CD4-positive, alpha-beta T cell treated with Interleukin-6 for 4 hours (primary cell): ENCODE results near the gene DBT.
"Not testable (repeated sequence)": the region's sequence is repeated elsewhere in the genome, so short reads cannot be mapped to it uniquely, and the experiment has no call there.

Source experiments
- DNase-seq: peaks from one replicate; pipeline ENCODE4 v3.0.0-alpha.2; 2020; ENCODE audit warnings: mixed read lengths

Gene DBT

GRCh38 chr1:100250264-100250663 lies 630 bp upstream of the DBT start:
- no peak for DNase-seq

GRCh38 chr1:100249155-100249536 lies 488 bp downstream of the DBT start:
- no peak for DNase-seq

- DNase-seq: no peak
Observed at GRCh38 chr1:100246738-100247137, 2.9 kb downstream of the DBT start.

DNA sequence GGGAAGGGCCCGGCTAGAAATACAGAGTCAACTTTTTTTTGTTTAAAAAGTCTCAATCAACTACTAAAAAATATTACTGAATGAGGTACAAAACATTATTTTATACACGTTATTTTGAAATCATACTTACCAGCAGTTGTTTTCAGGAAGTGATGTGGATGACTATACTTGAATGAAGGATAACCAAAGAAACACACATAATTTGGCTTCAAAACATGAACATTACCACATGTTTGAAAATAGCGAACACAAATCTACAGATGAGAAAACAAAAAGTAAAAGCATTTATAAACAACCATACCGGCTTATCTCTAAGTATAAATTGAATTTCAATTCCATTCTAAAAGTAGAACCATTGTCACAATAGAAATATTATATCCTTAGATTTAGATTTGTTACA lies 9.0 kb downstream of the DBT start:
- no peak for DNase-seq

DNA sequence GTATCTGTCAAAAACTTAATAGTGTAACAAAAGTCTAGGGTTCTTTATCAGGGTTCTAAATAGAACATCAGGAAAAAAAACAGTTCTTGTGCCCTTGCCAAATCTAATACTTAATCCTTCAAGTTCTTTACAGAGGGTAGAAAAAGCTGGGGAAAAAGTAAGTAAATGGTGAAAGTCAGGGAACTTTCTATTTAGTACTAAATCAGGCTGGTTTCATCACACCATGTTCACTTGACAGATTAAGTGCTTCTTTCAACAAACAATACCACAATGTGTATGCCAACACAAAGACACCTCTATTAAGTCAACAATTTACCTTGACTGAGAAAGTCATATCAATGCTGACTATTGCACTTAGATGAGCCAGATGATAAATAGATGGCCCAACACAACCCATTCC lies 9.7 kb downstream of the DBT start:
- no peak for DNase-seq

- no peak for DNase-seq
Observed at GRCh38 chr1:100237091-100237490, 12.5 kb downstream of the DBT start.

GRCh38 chr1:100234432-100234831 lies 15.2 kb downstream of the DBT start:
- no peak for DNase-seq

DNA sequence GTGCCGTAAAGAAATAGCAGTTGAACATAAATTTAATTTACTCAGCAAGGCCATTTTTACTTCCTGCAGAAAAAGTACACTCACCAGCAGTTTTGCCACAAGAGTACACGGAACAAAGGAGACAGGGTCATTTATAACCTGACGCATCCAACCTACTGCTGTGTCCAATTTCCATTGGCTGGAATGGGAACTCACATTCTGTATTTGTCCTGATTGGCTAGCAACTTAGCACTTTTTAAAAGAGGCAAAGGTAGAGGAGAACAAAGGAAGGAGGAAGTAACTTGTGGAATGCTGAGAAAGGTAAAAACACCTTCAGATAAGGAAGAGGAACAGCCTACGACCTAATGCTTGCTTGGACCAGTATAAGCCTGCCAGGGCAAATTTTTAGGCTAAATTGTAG lies 16.1 kb downstream of the DBT start:
- DNase-seq: not testable (repeated sequence)

- no peak for DNase-seq
Observed at GRCh38 chr1:100232156-100232555, 17.5 kb downstream of the DBT start.

DNA sequence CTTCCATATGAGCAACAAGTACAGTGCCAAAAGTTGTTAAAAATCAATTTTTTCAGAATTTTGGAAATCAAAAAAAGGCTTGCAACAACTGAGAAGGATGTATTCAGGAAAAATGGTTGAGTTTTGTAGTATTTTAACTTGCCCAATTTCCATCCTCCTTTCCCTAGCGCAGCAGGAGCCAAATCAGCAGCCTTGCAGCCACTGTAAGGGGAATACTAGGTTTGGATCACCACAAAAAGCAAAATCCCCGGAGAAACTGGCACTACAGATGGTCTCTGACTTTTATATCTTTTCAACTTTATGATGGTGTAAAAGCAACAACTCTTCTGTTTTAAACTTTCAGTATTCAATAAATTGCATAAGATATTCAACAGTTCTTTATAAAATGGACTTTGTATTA lies 17.9 kb downstream of the DBT start:
- DNase-seq: no peak

DNA sequence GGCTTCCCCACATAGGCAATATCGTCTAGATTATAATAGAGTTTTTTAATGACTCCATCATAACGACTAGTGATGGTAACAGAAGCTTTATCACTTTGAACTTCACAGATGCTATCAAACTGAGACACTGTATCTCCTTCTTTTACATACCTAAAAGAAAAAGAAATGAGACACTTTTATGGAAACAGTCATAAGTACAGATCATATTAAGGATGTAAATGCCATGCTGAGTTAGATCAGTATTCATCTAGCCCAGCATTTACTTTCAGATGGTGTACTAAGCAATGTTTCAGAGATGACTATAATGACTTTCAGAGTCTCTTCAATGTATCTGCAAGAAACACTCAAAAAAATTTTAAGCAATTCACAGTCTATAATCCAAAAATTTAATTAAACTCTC lies 18.9 kb downstream of the DBT start:
- DNase-seq: no peak

DNA sequence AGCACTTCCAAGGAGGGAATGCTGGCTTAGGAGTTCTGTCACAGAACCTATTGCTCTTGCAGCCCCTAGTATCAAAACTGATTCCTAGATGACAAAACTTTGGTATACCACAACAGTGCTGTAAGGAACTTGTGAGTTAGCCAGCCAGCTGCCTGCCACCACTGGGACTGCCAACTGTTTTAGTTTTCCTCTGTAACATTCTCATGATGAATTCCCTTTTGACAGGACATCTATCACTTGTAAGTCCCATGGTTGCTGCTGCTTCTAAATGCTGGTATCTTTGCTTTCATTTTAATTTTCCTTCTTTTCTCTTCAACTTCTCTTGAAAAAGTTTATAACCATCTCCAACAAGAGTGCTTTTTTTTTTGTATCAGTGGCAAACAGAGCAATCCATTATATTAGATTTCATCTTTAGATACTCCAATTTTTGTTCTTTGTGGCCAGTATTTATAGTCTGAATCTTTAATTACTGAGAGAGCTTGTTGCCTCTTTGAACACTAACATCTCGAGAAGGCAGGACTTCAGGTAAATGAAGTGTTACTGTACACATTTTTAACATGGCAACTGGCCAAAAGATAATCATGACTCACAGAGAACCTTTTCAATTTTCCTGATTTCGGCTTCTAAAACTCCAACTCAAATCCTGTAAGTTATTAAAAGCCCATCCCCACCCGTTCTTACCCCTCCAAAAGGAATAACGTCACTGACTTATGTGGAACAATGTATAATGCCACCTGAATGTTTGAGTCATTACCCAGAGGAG lies 19.8 kb downstream of the DBT start:
- no peak for DNase-seq

GRCh38 chr1:100222428-100222827 lies 27.2 kb downstream of the DBT start:
- no peak for DNase-seq

GRCh38 chr1:100219883-100220282 lies 29.8 kb downstream of the DBT start:
- no peak for DNase-seq

DNA sequence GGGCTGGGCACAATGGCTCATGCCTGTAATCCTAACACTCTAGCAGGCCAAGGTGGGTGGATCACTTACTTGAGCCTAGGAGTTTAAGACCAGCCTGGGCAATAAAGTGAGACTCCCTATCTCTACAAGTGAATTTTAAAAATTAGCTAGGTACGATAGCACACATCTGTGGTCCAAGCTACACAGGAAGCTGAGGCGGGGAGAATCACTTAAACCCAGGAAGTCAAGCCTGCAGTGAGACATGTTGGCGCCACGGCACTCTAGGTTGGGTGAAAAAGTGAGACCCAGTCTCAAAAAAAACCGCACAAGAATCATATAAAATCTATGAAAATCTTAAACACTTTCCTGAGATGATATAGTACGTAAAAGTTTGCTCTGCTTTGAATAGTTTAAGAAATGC lies 30.2 kb downstream of the DBT start:
- peak; percentile 7 for DNase-seq

DNA sequence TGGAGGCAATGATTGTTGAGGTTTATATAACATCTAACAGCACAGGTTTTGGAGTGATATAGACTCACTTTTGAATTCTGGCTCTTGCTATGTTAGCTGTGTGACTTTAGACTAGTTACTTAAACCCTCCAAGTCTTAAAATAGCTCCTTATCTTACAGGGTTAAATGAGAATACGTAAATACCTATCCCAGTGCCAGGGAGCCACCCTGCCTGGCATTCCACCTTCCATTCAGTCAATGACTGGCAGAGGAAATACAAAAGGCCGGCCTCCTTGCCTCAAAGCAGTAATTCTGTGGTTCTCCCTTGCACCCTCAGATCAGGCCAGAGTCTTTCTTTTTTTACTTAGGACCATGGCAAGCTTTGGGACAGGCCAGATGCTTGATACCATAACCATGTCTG lies 31.8 kb downstream of the DBT start:
- DNase-seq: no peak

DNA sequence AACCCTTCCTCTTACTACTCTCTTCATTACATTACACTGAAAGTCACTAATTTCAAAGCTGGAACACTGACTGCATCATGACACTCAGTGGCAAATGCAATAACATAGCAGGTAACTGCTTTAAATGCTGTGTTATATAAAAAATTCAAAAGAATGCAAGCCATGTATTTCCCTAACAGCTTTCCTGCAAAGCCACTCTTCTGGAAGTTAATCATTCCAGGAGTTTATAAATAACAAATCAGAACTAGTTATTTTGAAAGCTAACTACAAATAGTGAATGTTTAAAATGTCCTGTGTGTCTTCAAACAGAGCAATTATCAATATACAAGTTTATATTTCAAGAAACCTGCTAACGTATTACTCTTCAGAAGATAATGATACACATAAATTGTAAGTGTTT lies 34.5 kb downstream of the DBT start:
- DNase-seq: no peak

DNA sequence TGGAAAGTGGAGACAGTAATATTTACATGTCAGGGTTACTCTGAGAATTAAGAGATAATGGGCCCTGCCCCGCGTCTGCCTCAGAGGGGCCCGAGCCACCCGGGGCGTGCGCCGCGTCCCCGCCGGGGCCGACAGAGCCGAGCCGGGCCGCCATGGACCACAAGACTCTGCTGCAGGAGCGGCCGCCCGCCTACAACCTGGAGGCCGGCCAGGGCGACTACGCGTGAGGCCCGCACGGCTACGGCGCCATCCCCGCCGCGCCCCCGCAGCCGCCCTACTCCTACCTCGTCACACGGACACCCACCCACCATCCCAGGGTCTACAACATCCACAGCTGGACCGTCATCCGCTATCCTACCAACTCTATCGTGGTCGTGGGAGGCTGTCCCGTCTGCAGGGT lies 36.5 kb downstream of the DBT start:
- no peak for DNase-seq

DNA sequence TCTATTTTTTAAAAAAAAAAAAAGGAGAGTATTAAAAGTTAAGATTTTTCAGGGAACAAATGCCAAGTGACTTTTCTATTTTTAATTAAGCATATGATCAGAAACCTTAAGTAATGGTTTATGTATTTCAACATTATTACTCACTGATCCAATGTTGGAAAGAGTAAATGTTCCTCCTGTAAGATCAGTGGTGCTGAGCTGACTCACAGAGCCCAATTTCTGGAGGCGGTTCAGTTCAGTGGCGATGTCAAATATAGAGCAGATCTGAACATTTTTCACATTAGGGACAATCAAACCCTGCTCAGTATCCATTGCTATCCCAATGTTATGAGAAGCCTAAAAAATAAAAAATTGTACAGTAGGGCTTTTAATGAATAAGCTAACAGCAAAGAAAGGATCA lies 43.3 kb downstream of the DBT start:
- DNase-seq: no peak

DNA sequence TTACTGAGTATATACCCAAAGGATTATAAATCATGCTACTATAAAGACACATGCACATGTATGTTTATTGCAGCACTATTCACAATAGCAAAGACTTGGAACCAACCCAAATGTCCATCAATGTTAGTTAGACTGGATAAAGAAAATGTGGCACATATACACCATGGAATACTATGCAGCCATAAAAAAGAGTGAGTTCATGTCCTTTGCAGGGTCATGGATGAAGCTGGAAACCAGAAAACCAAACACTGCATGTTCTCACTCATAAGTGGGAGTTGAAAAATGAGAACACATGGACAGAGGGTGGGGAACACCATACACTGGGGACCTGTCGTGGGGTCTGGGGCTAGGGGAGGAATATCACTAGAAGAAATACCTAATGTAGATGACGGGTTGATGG lies 44.0 kb downstream of the DBT start:
- not testable (repeated sequence) for DNase-seq

- DNase-seq: not testable (repeated sequence)
Observed at GRCh38 chr1:100205103-100205502, 44.5 kb downstream of the DBT start.

DNA sequence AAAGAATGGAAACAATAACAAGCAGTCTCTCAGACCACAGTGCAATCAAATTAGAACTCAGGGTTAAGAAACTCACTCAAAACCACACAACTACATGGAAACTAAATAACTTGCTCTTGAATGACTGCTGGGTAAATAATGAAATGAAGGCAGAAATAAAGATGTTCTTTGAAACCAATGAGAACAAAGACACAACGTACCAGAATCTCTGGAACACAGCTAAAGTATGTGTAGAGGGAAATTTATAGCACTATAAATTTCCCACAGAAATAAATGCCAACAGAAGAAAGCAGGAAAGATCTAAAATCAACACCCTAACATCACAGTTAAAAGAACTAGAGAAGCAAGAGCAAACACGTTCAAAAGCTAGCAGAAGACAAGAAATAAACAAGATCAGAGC lies 46.9 kb downstream of the DBT start:
- not testable (repeated sequence) for DNase-seq

GRCh38 chr1:100200060-100200459 lies 49.6 kb downstream of the DBT start:
- not testable (repeated sequence) for DNase-seq

GRCh38 chr1:100198596-100198995 lies 51.0 kb downstream of the DBT start:
- no peak for DNase-seq

DNA sequence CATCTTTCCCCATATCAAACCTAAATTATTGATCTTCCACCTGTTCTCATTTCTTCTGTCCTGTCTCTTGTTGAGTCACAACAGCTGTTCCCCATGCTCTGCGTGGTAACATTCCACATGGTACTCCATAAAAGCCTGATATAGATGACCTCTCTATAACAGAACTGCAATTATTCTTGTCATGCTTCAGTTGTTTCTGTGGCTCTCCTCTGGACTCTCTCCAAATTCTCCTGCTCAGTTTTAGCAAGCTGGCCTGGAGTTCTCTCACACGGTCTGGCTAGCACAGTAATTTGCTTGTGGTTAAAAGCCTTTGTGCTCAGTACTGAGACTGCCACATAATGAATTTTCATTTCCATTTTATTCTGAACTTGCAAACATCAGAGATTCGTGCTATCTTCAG lies 61.0 kb downstream of the DBT start:
- no peak for DNase-seq
